GM12878 (cell line): ENCODE data around the gene RPS19BP1. TPM values are rescaled to one million over a fixed set of nuclear protein-coding genes. Genes with fewer than 3 reads are reported as not detected.

ENCODE experiments used
- ATAC-seq: fragments of 200-7000 bp; cut with Tn5 transposase; 3 replicates; pipeline ENCODE4 v1.9.1; 2020; ENCODE audit warnings: mild to moderate bottlenecking, moderate library complexity
- BruUV-seq: library from RNA; stranded (reverse); fragments of 400-500 nt; replicated peaks from 2 replicates; lab custom pipeline; 2021; lab: Mats Ljungman, UMichigan
- CTCF ChIA-PET: fragments of 300-600 bp; sonication (Branson Sonifier 250); formaldehyde crosslinking; extraction: SDS; loops from one replicate; lab custom pipeline; 2021; ENCODE audit warnings: inconsistent platforms; lab: Yijun Ruan, JAX
- POLR2A ChIA-PET: fragments of 350-600 bp; formaldehyde crosslinking; extraction: SDS; loops from one replicate; lab custom pipeline; 2021; ENCODE audit warnings: inconsistent platforms; lab: Charles Lee
- RAD21 ChIA-PET: fragments of 300-600 bp; sonication (Branson Sonifier 250); formaldehyde crosslinking; loops from one replicate; lab custom pipeline; 2023; ENCODE audit warnings: antibody characterized with exemption; ENCODE audit not compliant: unreplicated experiment; lab: Charles Lee
- SMC1A ChIA-PET: fragments of 300-600 bp; sonication (Branson Sonifier 250); formaldehyde crosslinking; loops from one replicate; lab custom pipeline; 2023; ENCODE audit not compliant: unreplicated experiment, uncharacterized antibody; lab: Charles Lee
- DNase-seq: peaks from one replicate; pipeline ENCODE4 v3.0.0-alpha.2; 2011; ENCODE audit warnings: low read depth, low spot score
- FAIRE-seq: peaks from 3 replicates; lab custom pipeline; 2011; peaks lifted over from hg19 to GRCh38; lab: Jason Lieb, UNC
- H2AFZ ChIP-seq: 2 replicates; pipeline ENCODE4 v1.6.0; 2011; ENCODE audit warnings: low read depth, low read length, control low read depth; ENCODE audit not compliant: control insufficient read depth
- H3K27ac ChIP-seq: 2 replicates; pipeline ENCODE4 v1.5.1; 2011; ENCODE audit warnings: control low read depth; ENCODE audit not compliant: control insufficient read depth, insufficient read depth
- H3K27me3 ChIP-seq, 2 experiments: replicated peaks in 1 of 2; 2 replicates each; pipeline versions ENCODE4 v1.6.0 to v1.6.1; 2011; ENCODE audit warnings: low read length in 1 of 2; ENCODE audit not compliant: control insufficient read depth in 2 of 2, insufficient read depth in 2 of 2
- H3K36me3 ChIP-seq, 2 experiments: 2 replicates each; pipeline ENCODE4 v1.5.1; 2011; ENCODE audit warnings: low read length in 1 of 2; ENCODE audit not compliant: control insufficient read depth in 2 of 2, insufficient read depth in 2 of 2
- H3K4me1 ChIP-seq: 2 replicates; pipeline ENCODE4 v1.6.1; 2011; ENCODE audit warnings: mild to moderate bottlenecking, low read length, moderate library complexity, mixed read lengths; ENCODE audit not compliant: control insufficient read depth, insufficient read depth
- H3K4me2 ChIP-seq: 2 replicates; pipeline ENCODE4 v1.6.0; 2011; ENCODE audit warnings: control low read depth; ENCODE audit not compliant: control insufficient read depth, insufficient read depth
- H3K4me3 ChIP-seq: fragments of 200-600 bp; sonication (generic); 2 replicates; pipeline ENCODE4 v1.5.1; 2016
- H3K79me2 ChIP-seq: 2 replicates; pipeline ENCODE4 v1.6.0; 2011; ENCODE audit warnings: low read length; ENCODE audit not compliant: control insufficient read depth, insufficient read depth
- H3K9ac ChIP-seq: 2 replicates; pipeline ENCODE4 v1.8.0; 2011; ENCODE audit warnings: low read length, control low read depth, mixed read lengths; ENCODE audit not compliant: control insufficient read depth, insufficient read depth
- H3K9me3 ChIP-seq: replicated peaks from 3 replicates; pipeline ENCODE4 v1.5.1; 2011; ENCODE audit warnings: mild to moderate bottlenecking, low read length; ENCODE audit not compliant: control insufficient read depth, insufficient read depth
- H4K20me1 ChIP-seq: 2 replicates; pipeline ENCODE4 v1.6.0; 2011; ENCODE audit not compliant: control insufficient read depth, insufficient read depth
- ATF7 ChIP-seq: fragments of 450-650 bp; IDR thresholded peaks from 2 replicates; pipeline ENCODE4 v1.6.1; 2016; ENCODE audit warnings: low read depth, mild to moderate bottlenecking
- CHD2 ChIP-seq: IDR thresholded peaks from 2 replicates; pipeline ENCODE4 v1.6.1; 2011; ENCODE audit warnings: low read depth, low read length, improper control_type of control experiment, borderline replicate concordance
- SKIL ChIP-seq: fragments of 450-650 bp; IDR thresholded peaks from 2 replicates; pipeline ENCODE4 v1.6.1; 2017; ENCODE audit warnings: mild to moderate bottlenecking, low read depth, inconsistent platforms; ENCODE audit not compliant: poor library complexity, severe bottlenecking
- ZBTB33 ChIP-seq: fragments of 450-650 bp; IDR thresholded peaks from 2 replicates; pipeline ENCODE4 v1.6.1; 2017; ENCODE audit warnings: mild to moderate bottlenecking
- ZNF687 ChIP-seq: fragments of 450-650 bp; IDR thresholded peaks from 2 replicates; pipeline ENCODE4 v1.6.1; 2017; ENCODE audit warnings: mild to moderate bottlenecking, moderate library complexity
- WGBS: methylation state at CpG from one replicate; pipeline ENCODE4 v1.1.6; 2016; ENCODE audit warnings: low lambda C conversion rate; ENCODE audit not compliant: insufficient replicate concordance, insufficient coverage; ENCODE audit errors: missing lambda C conversion rate; 5-methylcytosine and 5-hydroxymethylcytosine counted together
- in situ Hi-C: fragments of 300-500 bp; cut with MboI; formaldehyde crosslinking; loops from 9 replicates; pipeline ENCODE4 v1.14.3; 2018; ENCODE audit warnings: mixed read lengths
- intact Hi-C: fragments of 100-400 bp; cut with micrococcal nuclease; formaldehyde crosslinking; loops from one replicate; pipeline ENCODE4 v1.14.2; 2022; ENCODE audit not compliant: unreplicated experiment
- polyA plus RNA-seq, 11 experiments: library from polyadenylated mRNA; depleted of rRNA in 4 of 11; unstranded in 6 of 11; stranded (reverse) in 5 of 11; fragments of >200 nt; fragmentation: Nextera tagmentation in 4 of 11; fragmentation: Illumina TruSeq in 1 of 11; extraction: Ambion mirVana in 4 of 11; extraction: Trizol in 1 of 11; gene quantifications; 1 replicate in 1 of 11; 2 replicates in 10 of 11; pipeline versions ENCODE4 v1.2.1 to v1.2.3, GENCODE V29; 2011 to 2016; ENCODE audit warnings: inconsistent platforms in 2 of 11, missing spikeins in 2 of 11, low read depth in 1 of 11
- total RNA-seq, 4 experiments: library from RNA; depleted of rRNA in 3 of 4; stranded (reverse); fragments of >200 nt in 3 of 4; fragmentation: Illumina TruSeq in 1 of 4; extraction: Trizol in 1 of 4; gene quantifications; 2 replicates each; pipeline versions ENCODE4 v1.2.1 to v1.2.3, GENCODE V29; 2013 to 2021

The RPS19BP1 gene
- total and polyA plus RNA-seq, 10 of the 15 experiments (the other 5 are each of a cell fraction or from before 2014, with no cell fraction given): 2.7 to 206 (median 78.6) TPM

- peaks cover 0 to 2% of the 10 kb centered on the region in 2 experiments; a peak in 3 of 4 replicates for H3K27me3 ChIP-seq
- ATAC-seq: no peak
- no peaks in the 10 kb centered on the region for H3K36me3 ChIP-seq
These were observed 38.1 kb upstream of the RPS19BP1 start, which contains the start of gene CACNA1I for GRCh38 chr22:39570665-39571064. CACNA1I (plus strand) TSS chr22:39570753; CDS start chr22:39570753, 0 bp downstream.

GRCh38 chr22:39570226-39570625 is 37.7 kb upstream of the RPS19BP1 start:
- H4K20me1 ChIP-seq: no peaks in the 10 kb centered on the region
- no peaks in the 10 kb centered on the region for H3K79me2 ChIP-seq
- no peak overlapping the region for H3K4me3 ChIP-seq
- no peak overlapping the region for H3K4me2 ChIP-seq
- SMC1A ChIA-PET: interaction anchor here (0.6 kb wide), 1 partner anchor 14 kb away, joined by 3 read pairs; no protein-coding TSS in a partner anchor
- no peaks in the 10 kb centered on the region for H3K9me3 ChIP-seq
- POLR2A ChIA-PET: no interaction called here
- RAD21 ChIA-PET: no interaction called here
- peaks cover 0 to 2% of the 10 kb centered on the region in 2 experiments; a peak in 3 of 4 replicates for H3K27me3 ChIP-seq
- no peaks in the 10 kb centered on the region for H3K36me3 ChIP-seq
- H3K27ac ChIP-seq: no peak overlapping the region
- H3K4me1 ChIP-seq: no peaks in the 10 kb centered on the region
- CTCF ChIA-PET: interaction anchor here (1.1 kb wide), 1 partner anchor 467 kb away, joined by 3 read pairs; no protein-coding TSS in a partner anchor
- in situ Hi-C loops (no loop called here), intact Hi-C loops (no loop called here)
- BruUV-seq: no TSS peak
- FAIRE-seq (no peak), DNase-seq (no peak), ATAC-seq (no peak)
- 15% methylated on average over 3 of the region's 3 CpGs for WGBS
- H2AFZ ChIP-seq: no peak overlapping the region
- H3K9ac ChIP-seq: no peak overlapping the region
- TF ChIP-seq SKIL (no peak), ATF7 (no peak), ZNF687 (no peak), CHD2 (no peak)

More at GRCh38 chr22:39570665-39571064, 38.1 kb upstream of the RPS19BP1 start, which contains the start of gene CACNA1I:
- 31% methylated on average over 14 of the region's 14 CpGs for WGBS
- Histone ChIP-seq H4K20me1 (no peaks in the 10 kb centered on the region), H3K9me3 (no peaks in the 10 kb centered on the region), H3K4me2 (no peak within 1 kb of the TSS), H3K27ac (no peak within 1 kb of the TSS), H3K79me2 (no peaks in the 10 kb centered on the region), H3K4me3 (no peak within 1 kb of the TSS), H2AFZ (no peak within 1 kb of the TSS), H3K4me1 (no peaks in the 10 kb centered on the region), H3K9ac (no peak within 1 kb of the TSS)
- in situ Hi-C loops (no loop called here), intact Hi-C loops (no loop called here)
- TF ChIP-seq ZBTB33: no peak
- SMC1A ChIA-PET: interaction anchor here (0.6 kb wide), 1 partner anchor 15 kb away, joined by 3 read pairs; no protein-coding TSS in a partner anchor
- BruUV-seq: no TSS peak
- DNase-seq (no peak), FAIRE-seq (no peak)
- CTCF ChIA-PET: interaction anchor here (1.1 kb wide), 1 partner anchor 466 kb away, joined by 3 read pairs; no protein-coding TSS in a partner anchor
- RAD21 ChIA-PET: no interaction called here
- POLR2A ChIA-PET: no interaction called here
